GM19452 (cell line): Measurements from ENCODE around the gene NMNAT2.

Experiments used
- ATAC-seq: cut with Tn5 transposase; IDR thresholded peaks from one replicate; pipeline ENCODE4 v1.9.1; 2021; ENCODE audit not compliant: unreplicated experiment

NMNAT2 gene

GRCh38 chr1:183272390-183272848 is 145.8 kb downstream of the NMNAT2 start:
- no peak for ATAC-seq

GRCh38 chr1:183270541-183271141 is 147.5 kb downstream of the NMNAT2 start:
- ATAC-seq, result no peak

- ATAC-seq, result no peak
Observed at GRCh38 chr1:183267646-183268431, 150.3 kb downstream of the NMNAT2 start.

GRCh38 chr1:183263886-183264602 is 154.1 kb downstream of the NMNAT2 start:
- no peak for ATAC-seq

- ATAC-seq, result no peak
Observed at GRCh38 chr1:183262628-183263200, 155.5 kb downstream of the NMNAT2 start.

GRCh38 chr1:183259924-183260323 is 158.3 kb downstream of the NMNAT2 start:
- ATAC-seq, result no peak

- no peak for ATAC-seq
Observed at GRCh38 chr1:183255073-183255472, 163.1 kb downstream of the NMNAT2 start.

DNA sequence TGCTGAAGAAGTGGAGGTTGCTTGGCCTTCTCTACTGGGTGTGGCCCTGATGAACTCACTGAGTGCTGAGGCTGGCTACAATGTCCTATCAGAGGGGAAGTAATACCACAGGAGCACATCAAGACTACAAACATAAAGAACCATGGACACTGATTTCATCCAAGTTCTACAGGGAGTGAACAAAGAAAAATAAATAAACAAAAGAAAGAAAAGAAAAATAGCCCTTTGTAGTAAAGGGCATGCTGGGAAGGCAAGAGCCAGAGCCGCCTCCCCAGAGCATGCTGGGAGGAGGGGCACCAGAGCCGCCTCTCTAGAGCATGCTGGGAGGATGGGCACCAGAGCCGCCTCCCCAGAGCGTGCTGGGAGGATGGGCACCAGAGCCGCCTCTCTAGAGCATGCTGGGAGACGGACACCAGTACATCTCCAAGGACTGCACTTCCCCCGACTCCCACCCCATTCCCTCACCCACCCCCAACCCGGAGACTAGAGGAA is 166.2 kb downstream of the NMNAT2 start:
- no peak for ATAC-seq

DNA sequence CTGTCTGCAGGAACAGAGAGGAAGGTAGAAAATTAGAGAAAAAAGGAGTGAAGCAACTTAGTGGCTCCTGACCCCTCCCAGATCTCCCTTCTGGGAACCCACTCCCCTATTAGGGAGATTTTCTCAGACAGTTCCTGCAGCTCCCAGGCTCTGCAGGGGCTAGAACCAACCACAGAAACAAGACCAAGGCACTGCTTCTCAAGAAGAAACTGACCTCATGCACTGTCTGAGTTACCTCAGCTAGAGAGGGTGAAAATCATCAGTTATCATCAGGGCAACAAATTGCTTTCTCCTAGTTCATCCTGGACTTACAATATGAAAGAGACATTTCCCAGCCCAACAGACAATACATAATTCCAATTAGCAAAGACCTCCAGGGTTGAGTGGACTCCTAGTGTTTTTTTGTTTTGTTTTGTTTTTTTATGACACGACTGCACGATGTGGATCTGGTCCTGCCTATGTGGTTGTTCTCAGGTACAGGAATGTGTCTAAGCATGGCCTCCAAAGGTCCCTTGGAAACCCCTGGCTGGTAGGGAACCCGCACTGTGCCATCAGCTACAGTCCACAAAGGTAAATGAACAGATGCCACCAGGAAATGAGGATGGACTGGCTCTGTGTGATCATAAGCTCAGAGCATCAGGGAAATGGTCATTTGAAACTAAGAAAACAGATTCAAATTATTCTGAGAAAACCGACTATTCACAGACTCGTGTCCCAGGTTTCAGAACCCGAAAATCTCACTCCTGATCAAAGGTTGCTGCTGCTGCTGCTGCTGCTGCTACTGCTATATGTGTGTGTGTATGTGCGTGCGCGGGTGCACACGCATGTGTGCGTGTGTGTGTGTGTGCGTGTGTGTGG is 166.8 kb downstream of the NMNAT2 start:
- no peak for ATAC-seq

- no peak for ATAC-seq
Observed at GRCh38 chr1:183249941-183250452, 168.2 kb downstream of the NMNAT2 start.

GRCh38 chr1:183248989-183249691 is 169.0 kb downstream of the NMNAT2 start:
- no peak for ATAC-seq

GRCh38 chr1:183247931-183248330 is 170.2 kb downstream of the NMNAT2 start:
- no peak for ATAC-seq

GRCh38 chr1:183247484-183247883 is 170.7 kb downstream of the NMNAT2 start:
- ATAC-seq, result no peak

DNA sequence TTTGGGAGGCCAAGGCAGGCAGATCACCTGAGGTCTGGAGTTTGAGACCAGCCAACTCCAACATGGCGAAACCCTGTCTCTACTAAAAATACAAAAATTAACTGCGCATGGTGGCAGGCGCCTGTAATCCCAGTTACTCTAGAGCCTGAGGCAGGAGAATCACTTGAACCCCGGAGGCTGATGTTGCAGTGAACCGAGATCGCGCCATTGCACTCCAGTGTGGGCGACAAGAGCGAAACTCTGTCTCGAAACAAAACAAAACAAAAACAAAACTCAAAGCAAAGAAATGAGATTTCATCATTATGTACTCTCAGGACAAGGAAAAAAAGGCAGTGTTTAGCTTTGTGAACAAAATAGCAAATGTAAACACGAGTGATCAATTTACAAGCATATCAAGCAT is 171.1 kb downstream of the NMNAT2 start:
- no peak for ATAC-seq

DNA sequence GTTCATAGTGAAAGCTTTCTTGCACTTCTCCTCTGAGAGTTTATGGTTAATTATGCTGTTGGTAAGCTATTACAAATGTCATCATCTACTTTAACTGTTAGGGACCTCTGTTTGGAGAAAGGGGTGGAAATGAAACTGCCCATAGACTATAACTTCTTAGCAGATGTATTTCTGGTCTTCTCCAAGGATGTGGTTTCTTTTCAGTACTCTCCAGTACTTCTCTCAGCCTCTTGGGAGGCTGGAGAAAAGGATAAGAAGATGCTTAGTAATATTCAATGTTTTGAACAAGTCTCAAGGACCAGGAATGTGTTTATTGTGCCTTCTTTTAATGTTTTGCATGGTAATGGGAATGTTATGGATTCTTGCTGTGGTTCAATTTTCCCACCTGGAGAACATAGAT is 171.7 kb downstream of the NMNAT2 start:
- ATAC-seq, result no peak

DNA sequence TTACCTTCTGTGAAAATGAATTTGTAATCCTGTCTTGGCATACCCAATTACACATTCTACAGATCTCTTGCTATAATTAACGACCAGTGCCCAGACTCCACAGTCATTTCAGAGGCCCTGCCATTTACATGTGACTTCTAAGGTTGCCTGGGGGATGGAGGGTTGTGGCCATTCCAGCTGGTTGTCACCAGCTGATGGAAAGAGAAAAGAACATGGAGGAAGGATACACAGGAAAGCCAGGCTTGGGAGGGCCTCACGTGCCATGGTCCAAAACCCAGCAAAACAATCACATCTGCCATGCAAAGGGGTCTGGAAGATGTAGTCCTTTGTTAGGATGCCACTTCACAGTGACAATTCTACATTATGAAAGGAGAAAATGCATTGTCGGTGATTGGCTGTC is 172.8 kb downstream of the NMNAT2 start:
- no peak for ATAC-seq

DNA sequence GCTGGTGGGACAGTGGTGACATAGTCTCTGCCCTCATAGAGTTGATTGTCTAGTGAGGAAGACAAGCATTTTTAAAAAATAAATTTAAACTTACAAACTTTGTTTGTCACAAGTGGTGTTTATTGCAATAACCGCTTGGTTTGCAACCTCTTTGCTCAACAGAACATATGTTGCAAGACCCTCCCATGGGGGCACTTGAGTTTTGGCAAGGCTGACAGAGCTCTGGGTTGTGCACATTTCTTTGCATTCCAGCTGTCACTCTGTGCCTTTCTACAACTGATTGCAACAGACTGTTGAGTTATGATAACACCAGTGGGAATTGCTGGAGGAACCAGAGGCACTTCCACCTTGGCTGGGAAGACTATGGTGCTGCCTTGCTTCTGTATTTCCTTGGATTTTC is 173.7 kb downstream of the NMNAT2 start:
- ATAC-seq, result no peak

GRCh38 chr1:183243161-183244050 is 174.8 kb downstream of the NMNAT2 start:
- ATAC-seq, result no peak

GRCh38 chr1:183242556-183242955 is 175.6 kb downstream of the NMNAT2 start:
- no peak for ATAC-seq
